PC-9 (cell line): Measurements from ENCODE around the gene MYH14. TPM values are rescaled to one million over a fixed set of nuclear protein-coding genes. Genes with fewer than 3 reads are reported as not detected.

ENCODE experiments used
- BruUV-seq: library from RNA; stranded (reverse); fragments of 400-500 nt; replicated peaks from 2 replicates; lab custom pipeline; 2021; lab: Mats Ljungman, UMichigan
- CTCF ChIA-PET: fragments of 300-600 bp; sonication (Branson Sonifier 250); formaldehyde crosslinking; loops from one replicate; lab custom pipeline; 2022; ENCODE audit warnings: antibody characterized with exemption; lab: Charles Lee
- POLR2A ChIA-PET: fragments of 300-600 bp; sonication (Branson Sonifier 250); formaldehyde crosslinking; loops from one replicate; lab custom pipeline; 2022; ENCODE audit warnings: antibody characterized with exemption; ENCODE audit not compliant: unreplicated experiment; lab: Charles Lee
- DNase-seq, 2 experiments: peaks; one replicate each; pipeline versions ENCODE4 v3.0.0 to v3.0.0-alpha.2; 2015 to 2022; ENCODE audit warnings: mixed read lengths in 1 of 2
- H2AFZ ChIP-seq: fragments of 200-600 bp; sonication (generic); 2 replicates; pipeline ENCODE4 v1.8.1; 2017; ENCODE audit warnings: antibody characterized with exemption
- H3F3A ChIP-seq: fragments of 200-600 bp; sonication (generic); 2 replicates; pipeline ENCODE4 v1.8.1; 2017; ENCODE audit warnings: antibody characterized with exemption, mild to moderate bottlenecking, low read depth; ENCODE audit not compliant: insufficient read depth
- H3K27ac ChIP-seq: fragments of 200-600 bp; sonication (generic); 2 replicates; pipeline ENCODE4 v1.6.1; 2016; ENCODE audit warnings: mixed run types
- H3K27me3 ChIP-seq: fragments of 200-600 bp; sonication (generic); 2 replicates; pipeline ENCODE4 v1.6.1; 2016; ENCODE audit warnings: low read depth, mixed run types; ENCODE audit not compliant: insufficient read depth
- H3K36me3 ChIP-seq: fragments of 200-600 bp; sonication (generic); 2 replicates; pipeline ENCODE4 v1.6.1; 2016; ENCODE audit warnings: low read depth, mixed run types
- H3K4me1 ChIP-seq: fragments of 200-600 bp; sonication (generic); replicated peaks from 2 replicates; pipeline ENCODE4 v1.6.1; 2016; ENCODE audit warnings: mixed run types; ENCODE audit not compliant: insufficient read depth
- H3K4me2 ChIP-seq: fragments of 200-600 bp; sonication (generic); 2 replicates; pipeline ENCODE4 v1.6.1; 2017; ENCODE audit warnings: mixed run types
- H3K4me3 ChIP-seq: fragments of 200-600 bp; sonication (generic); 2 replicates; pipeline ENCODE4 v1.6.1; 2016; ENCODE audit warnings: mixed run types
- H3K79me2 ChIP-seq: fragments of 200-600 bp; sonication (generic); 2 replicates; pipeline ENCODE4 v1.6.1; 2017; ENCODE audit warnings: low read depth, mixed run types
- H3K9me2 ChIP-seq: fragments of 200-600 bp; sonication (generic); 2 replicates; pipeline ENCODE4 v1.8.1; 2017; ENCODE audit warnings: mild to moderate bottlenecking; ENCODE audit not compliant: insufficient read depth
- H3K9me3 ChIP-seq: fragments of 200-600 bp; sonication (generic); 2 replicates; pipeline ENCODE4 v1.8.1; 2016; ENCODE audit warnings: low read depth; ENCODE audit not compliant: insufficient read depth
- H4K20me1 ChIP-seq: fragments of 200-600 bp; sonication (generic); 2 replicates; pipeline ENCODE4 v1.8.1; 2017; ENCODE audit not compliant: insufficient read depth
- EZH2 ChIP-seq: fragments of 200-600 bp; sonication (generic); IDR thresholded peaks from 2 replicates; pipeline ENCODE4 v1.8.0; 2017; ENCODE audit warnings: antibody characterized with exemption, low read depth
- intact Hi-C: fragments of 100-400 bp; cut with micrococcal nuclease; formaldehyde crosslinking; loops from one replicate; pipeline ENCODE4 v1.10.0; 2022; ENCODE audit not compliant: unreplicated experiment
- total RNA-seq: library from RNA; stranded (reverse); gene quantifications from 2 replicates; pipeline ENCODE4 v1.2.3, GENCODE V29; 2021
- TF ChIP-seq, protein P1 (sequence below): fragments of 200-600 bp; sonication (generic); conservative IDR thresholded peaks from 2 replicates; pipeline ENCODE4 v1.6.1; 2017; ENCODE audit warnings: mixed run types, antibody characterized with exemption, mild to moderate bottlenecking, moderate library complexity

Gene MYH14
- total RNA-seq, 1 experiment from 2014 or later = 115 TPM

DNA sequence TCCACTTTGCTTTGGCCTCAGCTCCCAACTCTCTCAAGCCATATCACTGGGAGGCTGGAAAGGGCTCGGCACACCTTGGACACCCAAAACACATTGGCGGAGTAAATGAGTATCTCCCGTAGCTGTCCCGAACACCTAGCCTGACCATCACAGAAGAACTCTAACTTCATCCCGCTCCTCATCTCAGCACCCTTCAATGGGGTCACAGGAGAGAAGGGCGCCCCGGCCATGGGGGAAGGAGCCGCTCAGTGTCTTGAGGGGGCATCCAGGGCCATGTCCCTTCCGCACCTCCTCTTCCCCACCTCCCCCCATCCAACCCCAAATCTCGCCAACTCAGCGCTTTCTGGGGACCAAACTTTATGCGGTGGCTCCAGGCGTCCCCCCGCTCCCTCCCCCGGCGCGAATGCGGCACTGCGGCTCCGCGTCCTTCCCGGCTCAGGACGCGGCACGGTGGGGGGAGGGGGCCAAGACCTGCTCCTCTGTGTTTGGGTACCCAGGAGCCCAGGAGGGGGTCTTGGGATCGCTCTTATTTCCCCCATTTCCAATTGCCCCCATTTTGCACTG lies 122.8 kb downstream of the MYH14 start:
- no peak for TF ChIP-seq EZH2
- TF ChIP-seq, protein P1, sequence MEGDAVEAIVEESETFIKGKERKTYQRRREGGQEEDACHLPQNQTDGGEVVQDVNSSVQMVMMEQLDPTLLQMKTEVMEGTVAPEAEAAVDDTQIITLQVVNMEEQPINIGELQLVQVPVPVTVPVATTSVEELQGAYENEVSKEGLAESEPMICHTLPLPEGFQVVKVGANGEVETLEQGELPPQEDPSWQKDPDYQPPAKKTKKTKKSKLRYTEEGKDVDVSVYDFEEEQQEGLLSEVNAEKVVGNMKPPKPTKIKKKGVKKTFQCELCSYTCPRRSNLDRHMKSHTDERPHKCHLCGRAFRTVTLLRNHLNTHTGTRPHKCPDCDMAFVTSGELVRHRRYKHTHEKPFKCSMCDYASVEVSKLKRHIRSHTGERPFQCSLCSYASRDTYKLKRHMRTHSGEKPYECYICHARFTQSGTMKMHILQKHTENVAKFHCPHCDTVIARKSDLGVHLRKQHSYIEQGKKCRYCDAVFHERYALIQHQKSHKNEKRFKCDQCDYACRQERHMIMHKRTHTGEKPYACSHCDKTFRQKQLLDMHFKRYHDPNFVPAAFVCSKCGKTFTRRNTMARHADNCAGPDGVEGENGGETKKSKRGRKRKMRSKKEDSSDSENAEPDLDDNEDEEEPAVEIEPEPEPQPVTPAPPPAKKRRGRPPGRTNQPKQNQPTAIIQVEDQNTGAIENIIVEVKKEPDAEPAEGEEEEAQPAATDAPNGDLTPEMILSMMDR = no peak
- Histone ChIP-seq H3K9me3 (no peaks in the 10 kb centered on the region), H3K27me3 (peaks cover 17% of the 10 kb centered on the region), H3F3A (peaks cover 26% of the 10 kb centered on the region), H3K27ac (no peak overlapping the region), H3K4me3 (no peak overlapping the region), H3K36me3 (no peaks in the 10 kb centered on the region), H3K79me2 (no peaks in the 10 kb centered on the region), H3K4me1 (no peaks in the 10 kb centered on the region), H2AFZ (no peak overlapping the region), H4K20me1 (peaks cover 19% of the 10 kb centered on the region), H3K4me2 (no peak overlapping the region), H3K9me2 (no peaks in the 10 kb centered on the region)
- ChIA-PET POLR2A (interaction anchor here (0.6 kb wide), 1 partner anchor 10 kb away, joined by 3 read pairs; no protein-coding TSS in a partner anchor), CTCF (no interaction called here)
- intact Hi-C loops = no loop called here
- no peak for DNase-seq
- no TSS peak for BruUV-seq

DNA sequence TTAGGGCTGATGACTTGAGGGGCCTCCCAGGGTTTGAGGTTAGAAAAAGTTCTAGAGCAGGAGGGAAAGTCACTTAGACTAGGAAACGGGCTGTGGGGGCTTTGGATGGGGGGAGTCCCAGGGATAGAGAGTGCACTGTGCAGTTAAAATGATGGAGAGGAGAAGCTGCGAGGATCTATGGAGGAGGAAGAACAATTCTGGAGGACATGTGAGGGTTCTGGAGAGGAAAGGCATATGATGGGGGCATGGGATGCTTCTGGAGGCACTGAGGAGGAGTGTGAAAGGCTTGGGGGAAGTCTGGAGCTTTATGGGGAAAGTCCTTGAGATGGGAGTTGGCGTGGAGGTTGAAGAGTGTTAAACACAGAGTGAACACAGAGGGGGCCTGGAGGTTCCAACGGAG lies 123.6 kb downstream of the MYH14 start:
- no peak for TF ChIP-seq EZH2
- TF ChIP-seq, protein P1 = no peak
- H3K4me1 ChIP-seq = peaks cover 6% of the 10 kb centered on the region; the same call in 1 of the 2 replicates
- H3K4me3 ChIP-seq = no peak overlapping the region
- H3K27me3 ChIP-seq = peaks cover 13% of the 10 kb centered on the region
- no peak overlapping the region for H3K4me2 ChIP-seq
- peaks cover 26% of the 10 kb centered on the region for H3F3A ChIP-seq
- POLR2A ChIA-PET = no interaction called here
- H3K9me3 ChIP-seq = no peaks in the 10 kb centered on the region
- no peaks in the 10 kb centered on the region for H3K9me2 ChIP-seq
- no peak overlapping the region for H3K27ac ChIP-seq
- BruUV-seq = no TSS peak
- peaks cover 4% of the 10 kb centered on the region; the same call in 1 of the 2 replicates for H3K79me2 ChIP-seq
- no peaks in the 10 kb centered on the region for H3K36me3 ChIP-seq
- CTCF ChIA-PET = no interaction called here
- intact Hi-C loops = no loop called here
- DNase-seq = no peak
- peaks cover 19% of the 10 kb centered on the region for H4K20me1 ChIP-seq
- no peak overlapping the region for H2AFZ ChIP-seq

DNA sequence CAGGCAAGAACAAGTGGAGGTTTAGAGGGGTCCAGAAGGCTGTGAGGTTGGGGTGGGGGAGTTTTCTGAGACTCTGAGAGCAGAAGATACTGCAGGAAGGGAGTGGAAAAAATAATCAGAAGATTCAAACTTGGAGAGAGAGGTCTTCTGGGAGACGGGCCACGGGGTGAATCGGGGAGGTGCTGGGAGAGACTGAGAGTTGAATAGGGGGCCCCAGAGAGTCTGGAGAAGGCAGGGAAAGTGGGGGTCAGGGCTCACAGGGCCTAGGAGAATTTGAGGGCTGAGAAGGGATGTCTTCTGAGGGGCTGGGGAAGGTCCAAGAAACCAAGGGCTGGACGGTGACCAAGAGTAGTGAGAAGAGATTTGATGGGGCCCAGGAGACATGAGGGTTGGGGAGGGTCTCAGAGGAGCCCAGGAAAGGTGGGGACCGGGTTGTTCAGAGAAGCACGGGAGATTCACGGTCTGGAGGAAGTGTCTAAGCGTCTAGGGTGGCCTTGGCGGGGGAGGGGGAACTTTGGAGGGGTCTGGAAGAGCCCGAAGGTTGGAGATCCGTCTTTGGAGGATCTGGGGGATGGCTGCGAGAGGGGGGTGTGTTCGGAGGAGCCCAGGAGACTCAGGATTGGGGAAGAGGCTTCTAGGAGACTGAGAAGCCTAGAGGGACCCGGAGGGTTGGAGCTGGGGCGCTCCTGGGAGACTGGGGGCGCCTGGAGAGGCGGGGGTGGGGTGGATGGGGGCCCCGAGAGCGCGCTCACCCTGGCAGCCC lies 124.2 kb downstream of the MYH14 start:
- CTCF ChIA-PET = no interaction called here
- Histone ChIP-seq H3K4me3 (no peak overlapping the region), H3F3A (peaks cover 28% of the 10 kb centered on the region), H3K4me1 (peaks cover 12% of the 10 kb centered on the region; the same call in 1 of the 2 replicates), H3K36me3 (no peaks in the 10 kb centered on the region), H4K20me1 (peaks cover 19% of the 10 kb centered on the region), H3K79me2 (peaks cover 4% of the 10 kb centered on the region; the same call in 1 of the 2 replicates), H3K27me3 (peaks cover 7% of the 10 kb centered on the region; the same call in 1 of the 2 replicates), H3K27ac (no peak overlapping the region), H3K9me2 (no peaks in the 10 kb centered on the region), H3K4me2 (no peak overlapping the region), H3K9me3 (no peaks in the 10 kb centered on the region), H2AFZ (no peak overlapping the region)
- POLR2A ChIA-PET = no interaction called here
- no TSS peak for BruUV-seq
- DNase-seq = no peak
- no peak for TF ChIP-seq EZH2
- TF ChIP-seq, protein P1 = no peak
- intact Hi-C loops = no loop called here
